Hematopoietic multipotent progenitor cell (in vitro differentiated cells): ENCODE data around the gene RAPGEF5. TPM values are rescaled to one million over a fixed set of nuclear protein-coding genes. Genes with fewer than 3 reads are reported as not detected.

Experiments
- DNase-seq, 3 donors: peaks; one replicate each; pipeline ENCODE4 v3.0.0-alpha.2; 2011 to 2015; ENCODE audit warnings: low read depth in 2 of 3, low spot score in 2 of 3
- total RNA-seq: library from RNA; depleted of rRNA; stranded (reverse); fragments of >200 nt; gene quantifications from one replicate; pipeline ENCODE4 v1.2.3, GENCODE V29; 2012

The RAPGEF5 gene
- total RNA-seq, 1 donor: 0.27 TPM

DNA sequence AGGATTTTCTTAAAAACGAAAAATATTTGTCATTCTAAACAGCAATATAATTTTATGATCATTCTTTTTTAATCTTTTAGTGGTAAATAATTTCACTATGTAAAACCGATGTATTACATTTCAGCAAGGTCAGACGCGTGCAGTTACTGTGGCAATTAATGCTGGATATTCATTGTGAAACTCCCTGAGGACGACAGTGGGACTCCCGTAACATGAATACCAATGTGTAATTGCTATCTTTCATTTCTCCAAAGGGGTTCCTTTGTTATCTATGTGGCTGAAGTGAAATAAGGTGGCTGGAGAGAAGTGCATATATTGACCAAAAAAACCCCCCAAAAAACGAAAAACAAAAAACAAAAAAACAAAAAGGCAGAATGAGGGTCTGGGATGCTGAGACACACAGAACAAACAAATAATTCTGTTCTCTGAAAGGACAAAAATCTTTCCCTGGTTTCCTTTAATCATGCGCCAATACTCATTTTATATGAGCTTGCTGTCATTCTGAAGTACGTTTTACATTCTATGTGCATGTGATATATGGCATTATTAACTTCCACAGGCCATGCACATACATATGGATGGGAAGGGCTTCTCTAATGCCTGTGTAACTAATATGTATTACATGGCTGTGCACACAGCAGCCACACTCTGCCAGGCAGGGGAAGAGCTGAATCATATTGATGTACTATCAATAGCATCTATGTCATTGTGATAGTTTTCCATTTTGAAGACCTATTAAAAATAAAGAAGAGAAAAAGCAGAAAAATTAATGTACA lies 161.4 kb downstream of the RAPGEF5 start:
- no peak for DNase-seq

DNA sequence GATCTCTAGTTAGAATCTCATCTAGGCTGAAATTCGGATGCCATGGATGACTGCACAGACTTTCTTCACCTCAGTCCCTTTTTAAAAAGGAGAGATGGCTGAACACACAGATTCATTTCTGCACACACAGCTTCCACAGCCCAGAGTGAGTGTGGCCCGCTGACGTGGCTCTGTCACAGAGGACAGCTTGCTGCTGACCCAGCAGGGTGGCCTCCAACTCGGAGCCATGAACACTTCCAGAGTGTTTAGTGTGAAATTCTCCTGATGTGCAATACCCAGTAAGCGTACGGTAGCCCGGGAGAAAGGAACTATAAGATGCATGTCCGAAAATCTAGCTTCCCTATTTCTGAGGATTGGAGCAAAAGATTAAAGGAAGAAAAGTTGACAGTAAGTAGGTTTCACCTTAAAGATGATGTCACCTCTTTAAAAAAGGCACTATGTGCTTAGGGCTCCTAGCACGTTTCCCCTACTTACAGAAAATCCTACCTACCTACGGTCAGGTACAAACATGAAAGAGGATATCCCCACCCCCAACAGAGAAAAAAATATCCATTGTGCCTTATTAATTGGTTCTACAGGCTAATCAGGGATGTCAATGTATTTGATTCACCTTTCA lies 162.2 kb downstream of the RAPGEF5 start:
- no peak for DNase-seq

DNA sequence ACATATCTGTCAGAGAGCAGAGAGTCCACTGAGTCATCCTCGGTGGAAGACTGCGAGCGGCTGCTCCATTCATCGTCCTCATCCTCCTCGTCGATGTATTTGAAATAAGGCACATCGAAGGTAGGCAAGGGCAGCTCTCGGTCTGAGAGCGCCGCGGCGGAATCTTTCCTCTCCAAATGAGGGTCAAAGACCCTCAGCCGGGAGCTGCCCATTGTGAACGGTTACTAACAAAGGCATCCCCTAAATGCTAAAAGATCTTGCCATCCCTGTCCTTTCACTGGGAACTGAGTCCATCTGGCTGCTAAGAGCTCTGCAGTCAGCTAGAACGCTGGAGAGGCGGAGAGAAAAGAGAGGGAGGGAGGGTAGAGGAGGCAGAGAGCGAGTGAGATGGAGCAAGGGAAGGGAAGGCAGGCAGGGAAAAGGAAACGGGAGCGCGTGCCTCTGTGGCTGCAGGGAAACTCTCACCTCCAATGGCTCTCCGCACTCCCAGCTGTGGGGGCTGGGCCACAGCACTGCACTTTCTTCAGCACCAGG lies 163.4 kb downstream of the RAPGEF5 start:
- no peak for DNase-seq

DNA sequence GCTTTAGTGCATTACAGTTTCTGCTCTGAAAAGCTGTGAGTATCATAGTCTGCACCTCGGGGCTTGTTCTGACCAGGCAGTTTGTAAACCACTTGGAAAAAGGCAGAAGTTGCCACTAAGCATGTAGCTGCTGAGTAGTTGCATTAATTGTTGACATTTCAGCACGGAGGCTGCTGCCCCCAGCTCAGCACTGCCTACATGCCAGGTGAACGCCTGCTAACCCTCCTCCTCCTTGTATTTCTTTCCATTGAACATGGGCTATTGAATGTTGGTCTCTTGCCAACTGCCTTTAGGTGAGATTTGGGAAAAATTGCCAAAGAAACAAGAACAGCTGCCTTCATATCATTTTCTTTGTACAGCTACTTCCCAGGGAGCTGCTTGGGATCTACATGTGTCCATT lies 164.2 kb downstream of the RAPGEF5 start:
- DNase-seq: no peak

DNA sequence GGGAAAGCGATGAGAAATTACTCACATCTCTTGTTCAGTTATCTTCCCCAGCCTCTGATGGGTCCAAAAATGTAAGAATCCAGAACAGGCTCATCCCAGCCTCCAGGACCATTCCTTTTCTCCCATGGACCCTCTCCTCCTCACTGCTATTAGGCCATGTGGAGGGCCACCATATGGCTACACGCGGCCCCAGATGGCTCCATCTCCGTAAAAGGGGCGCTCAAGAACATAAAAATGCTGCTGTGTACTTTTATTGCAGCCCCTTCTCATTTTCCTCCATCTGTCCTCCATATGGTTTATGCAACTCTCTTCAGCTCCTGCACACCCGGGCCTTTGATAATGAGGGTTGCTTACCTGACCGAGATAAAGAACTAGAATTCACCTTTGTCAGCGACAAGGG lies 166.2 kb downstream of the RAPGEF5 start:
- no peak for DNase-seq

DNA sequence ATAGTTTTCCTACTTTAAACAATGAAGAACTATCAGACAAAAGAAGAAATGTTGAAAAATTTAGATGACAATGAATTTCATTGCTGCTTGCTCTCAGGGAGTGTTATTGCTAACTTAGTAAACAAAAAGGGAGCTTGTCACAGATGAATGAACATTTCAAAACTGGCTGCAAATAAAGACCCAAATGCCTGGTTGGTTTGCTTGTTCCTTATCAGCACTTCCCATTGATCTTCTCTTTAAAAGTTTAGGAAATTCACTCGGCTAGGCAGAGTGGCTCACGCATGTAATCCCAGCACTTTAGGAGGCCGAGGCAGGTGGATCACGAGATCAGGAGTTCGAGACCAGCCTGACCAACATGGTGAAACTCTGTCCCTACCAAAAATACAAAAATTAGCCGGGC lies 167.2 kb downstream of the RAPGEF5 start:
- no peak for DNase-seq

DNA sequence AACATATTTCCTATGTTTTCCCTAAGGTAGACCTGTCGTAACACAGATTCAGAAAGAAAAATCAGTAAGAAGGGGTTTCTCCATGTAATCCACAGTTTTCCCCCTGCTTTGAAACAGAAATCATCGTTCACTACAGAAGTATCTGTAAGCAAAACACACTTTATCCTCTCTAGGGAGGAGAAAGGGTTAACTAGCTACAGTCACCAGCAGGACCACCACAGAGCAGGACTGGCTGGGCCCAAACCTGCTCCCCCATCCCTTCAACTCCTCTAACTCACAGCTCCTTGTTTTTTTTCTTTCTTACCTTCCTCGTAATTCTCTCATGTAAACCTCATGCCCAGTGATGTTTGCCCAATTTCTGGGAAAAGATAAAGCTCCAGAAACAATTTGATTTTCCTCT lies 167.7 kb downstream of the RAPGEF5 start:
- no peak for DNase-seq

DNA sequence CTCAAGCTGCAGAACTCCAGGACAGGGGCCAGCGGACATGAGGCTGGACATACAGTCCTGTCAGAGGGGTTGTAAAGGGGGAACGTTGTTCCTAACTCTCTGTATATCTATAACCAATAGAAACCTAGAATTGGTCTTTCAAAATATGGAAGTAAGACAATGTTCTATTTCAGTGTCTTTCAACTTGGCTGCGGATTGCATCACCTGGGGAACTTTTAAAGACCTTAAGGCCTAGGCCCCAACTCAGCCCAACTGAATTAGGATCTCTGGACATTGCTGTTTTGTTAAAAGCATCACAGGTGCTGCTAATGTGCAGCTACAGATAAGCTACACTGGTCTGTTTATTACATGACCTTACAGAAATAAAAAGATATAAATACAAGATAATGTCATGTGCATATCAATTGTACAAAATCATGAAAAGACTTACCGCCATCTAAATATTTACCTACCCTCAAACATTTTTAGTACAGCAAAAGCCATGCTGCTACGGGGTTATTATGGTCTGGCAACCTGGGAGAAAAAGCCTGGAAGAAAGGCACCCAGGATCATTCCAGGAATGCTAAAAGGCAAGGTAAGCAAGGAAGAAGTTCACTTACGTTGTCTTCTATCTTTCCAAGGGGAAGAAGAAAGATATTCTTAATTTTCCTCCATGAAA lies 169.1 kb downstream of the RAPGEF5 start:
- DNase-seq: no peak

DNA sequence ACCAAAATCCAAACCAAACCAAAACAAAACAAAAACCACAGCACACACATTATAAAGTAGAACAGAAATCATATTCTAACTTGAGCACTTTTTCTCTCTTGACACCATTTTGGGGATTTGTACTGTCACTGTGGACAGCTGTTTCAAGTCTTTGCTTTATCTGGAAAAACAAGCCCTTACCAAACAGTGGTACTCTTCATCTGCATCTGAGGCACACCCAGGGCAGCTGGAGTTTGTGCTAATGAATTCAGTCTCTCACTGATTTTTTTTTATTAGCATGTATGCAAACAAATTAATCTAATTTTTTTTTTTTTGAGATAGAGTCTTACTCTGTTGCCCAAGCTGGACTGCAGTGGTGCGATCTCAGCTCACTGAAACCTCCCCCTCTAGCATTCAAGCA lies 171.4 kb downstream of the RAPGEF5 start:
- no peak for DNase-seq

DNA sequence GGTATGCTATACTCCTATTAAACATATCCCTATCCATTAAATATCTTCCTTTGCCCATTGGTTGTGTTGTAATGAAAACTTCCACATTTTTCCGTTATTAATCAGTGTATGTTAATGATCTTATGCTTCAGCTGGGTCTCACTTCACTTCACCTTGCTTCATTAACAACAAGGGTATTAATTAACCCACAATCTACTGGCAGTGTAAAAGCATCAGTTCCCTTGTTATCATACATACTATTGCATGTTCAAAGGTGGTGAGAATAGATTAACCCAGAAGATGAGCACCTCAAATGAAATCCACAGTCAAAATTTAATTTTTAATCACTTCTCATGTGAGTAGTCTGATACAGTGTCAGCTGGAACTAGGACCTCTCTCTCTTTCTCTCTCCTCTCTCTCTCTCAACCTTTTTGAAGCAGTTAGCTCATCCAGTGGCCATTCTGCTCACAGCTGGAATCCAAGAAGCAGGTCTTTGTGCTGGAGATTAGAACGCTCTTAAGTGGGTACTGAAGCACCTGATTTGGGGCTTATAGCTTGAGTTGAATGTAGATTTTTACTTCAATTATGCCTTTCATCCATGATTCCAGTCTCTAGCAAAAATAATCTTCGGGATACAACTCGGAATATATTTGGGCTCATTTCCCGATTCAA lies 172.3 kb downstream of the RAPGEF5 start:
- DNase-seq: no peak

DNA sequence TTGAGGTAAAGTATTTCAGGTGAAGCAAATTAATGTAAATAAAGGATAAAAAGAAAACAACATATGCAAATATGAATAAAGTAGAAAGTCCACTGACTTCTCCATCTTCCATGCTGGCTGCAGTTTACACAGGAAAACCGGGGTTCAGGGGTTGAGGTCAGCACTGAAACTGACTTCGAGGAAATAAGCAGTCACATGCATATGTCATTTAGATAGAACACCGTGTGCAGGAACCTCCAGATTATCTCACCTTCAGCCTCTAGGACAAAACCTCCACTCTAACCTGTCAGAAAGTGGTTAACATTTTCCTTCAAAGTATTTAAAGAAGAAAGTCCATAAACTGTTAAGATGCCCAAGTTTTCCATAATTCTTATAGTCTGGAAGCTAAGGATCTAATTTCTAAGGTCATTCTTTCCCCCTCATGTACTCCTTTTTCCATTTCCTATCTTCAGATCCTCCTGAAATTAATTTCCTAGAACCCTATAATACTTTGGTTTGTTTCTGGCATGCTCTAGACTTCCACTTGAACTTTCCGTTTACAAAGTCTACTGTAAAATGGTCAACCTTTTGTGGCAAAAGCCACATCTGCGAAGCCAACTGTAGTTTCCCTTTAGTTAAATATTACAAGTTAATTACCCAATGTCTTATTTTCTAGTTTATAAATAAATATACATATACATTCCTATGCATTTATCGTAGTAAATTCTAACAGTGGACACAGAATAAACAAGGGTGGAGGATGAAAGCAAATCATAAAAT lies 173.3 kb downstream of the RAPGEF5 start:
- no peak for DNase-seq

DNA sequence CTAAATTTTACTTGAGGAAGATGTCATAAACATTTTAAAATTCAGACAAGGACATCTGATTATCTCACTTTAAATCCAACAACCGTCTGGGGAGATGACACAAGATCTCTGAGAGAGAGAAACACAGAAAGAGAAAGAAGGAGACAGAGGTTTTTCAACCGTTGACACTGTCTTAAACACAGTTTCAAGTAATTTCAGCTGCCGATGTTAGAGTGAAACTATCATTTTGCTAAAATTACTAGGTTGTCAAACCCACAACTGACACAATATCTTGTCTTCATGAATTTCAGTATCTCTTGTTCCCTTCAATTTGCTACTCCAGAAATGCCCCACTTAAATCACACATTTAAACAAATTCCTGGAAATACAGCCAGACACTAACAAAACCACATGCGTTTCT lies 174.8 kb downstream of the RAPGEF5 start:
- DNase-seq: no peak

DNA sequence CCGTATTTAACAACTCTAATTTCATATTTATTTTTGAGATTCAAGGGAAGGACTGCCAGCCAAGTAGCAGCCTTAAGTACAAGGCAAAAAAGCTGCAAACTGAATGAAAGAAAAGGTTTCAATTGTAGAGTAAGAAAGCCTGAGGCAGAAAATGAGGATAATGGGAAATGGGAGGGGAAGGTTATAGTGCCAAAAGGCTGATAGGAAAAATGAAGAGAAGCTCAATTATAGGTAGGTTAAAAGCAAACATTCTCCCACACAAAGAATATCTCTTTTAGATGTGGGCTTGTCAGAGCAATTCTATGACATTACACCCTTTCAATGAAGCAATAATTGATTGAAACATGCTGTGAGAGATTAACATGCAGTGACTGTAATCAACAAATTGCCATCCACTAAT lies 175.3 kb downstream of the RAPGEF5 start:
- no peak for DNase-seq

DNA sequence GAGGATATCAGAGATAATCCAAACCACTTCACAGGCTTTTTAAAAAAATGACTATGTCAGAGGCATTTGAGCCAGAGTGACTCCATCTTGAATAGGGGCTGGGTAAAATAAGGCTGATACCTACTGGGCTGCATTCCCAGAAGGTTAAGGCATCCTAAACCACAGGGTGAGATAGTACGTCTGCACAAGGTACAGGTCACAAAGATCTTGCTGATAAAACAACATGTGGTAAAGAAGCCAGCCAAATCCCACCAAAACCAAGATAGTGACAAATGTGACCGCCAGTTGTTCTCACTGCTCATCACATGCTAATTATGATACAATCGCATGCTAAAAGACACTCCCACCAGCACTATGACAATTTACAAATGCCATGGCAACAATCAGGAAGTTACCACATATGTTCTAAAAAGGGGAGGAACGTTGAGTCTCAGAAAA lies 177.5 kb downstream of the RAPGEF5 start:
- peak in 1 of 3 donors; percentile 21 for DNase-seq

DNA sequence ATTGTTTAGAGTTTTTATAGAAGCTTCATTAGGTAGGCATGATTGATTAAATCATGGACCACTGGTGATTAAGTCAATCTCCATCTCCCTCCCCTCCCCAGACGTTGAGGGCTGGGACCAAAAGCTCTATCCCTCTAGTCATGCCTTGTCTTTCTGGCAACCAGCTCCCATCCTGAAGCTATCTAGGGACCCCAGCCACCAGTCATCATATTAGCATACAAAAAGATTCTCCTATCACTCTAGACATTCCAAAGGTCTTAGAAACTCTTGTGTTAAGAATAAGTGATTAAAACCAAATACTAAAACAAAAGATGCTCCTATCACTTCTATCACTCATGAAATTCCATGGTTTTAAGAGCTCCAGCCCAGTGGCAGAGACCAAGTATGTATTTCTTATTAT lies 178.2 kb downstream of the RAPGEF5 start:
- DNase-seq: no peak

DNA sequence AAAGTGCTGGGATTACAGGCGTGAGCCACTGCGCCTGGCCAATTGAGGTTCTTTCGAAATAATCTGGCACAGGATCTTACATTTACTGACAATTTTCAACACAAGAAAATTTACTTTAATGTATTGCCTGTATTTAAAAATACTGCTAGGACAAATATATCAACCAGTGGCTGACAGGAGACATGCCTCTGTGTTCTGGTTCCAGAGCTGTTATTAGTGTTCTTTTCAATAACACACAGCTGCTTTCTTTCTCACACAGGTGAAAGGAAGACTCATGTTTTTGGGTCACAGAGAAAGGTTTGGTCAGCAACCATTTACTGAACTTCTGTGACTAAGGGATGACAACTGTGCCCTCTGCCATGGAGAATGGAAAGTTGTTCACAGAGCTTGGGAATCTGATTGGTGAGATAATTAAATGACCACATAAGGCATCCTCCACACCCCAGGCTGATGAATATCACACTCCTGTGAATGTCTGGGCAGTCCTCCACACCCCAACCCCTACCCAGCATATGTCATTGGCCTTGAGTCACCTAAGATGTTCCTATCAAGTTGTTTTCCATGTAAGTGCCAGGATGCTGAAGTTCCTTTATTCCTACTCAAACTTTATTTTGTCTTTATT lies 180.1 kb downstream of the RAPGEF5 start:
- DNase-seq: no peak

DNA sequence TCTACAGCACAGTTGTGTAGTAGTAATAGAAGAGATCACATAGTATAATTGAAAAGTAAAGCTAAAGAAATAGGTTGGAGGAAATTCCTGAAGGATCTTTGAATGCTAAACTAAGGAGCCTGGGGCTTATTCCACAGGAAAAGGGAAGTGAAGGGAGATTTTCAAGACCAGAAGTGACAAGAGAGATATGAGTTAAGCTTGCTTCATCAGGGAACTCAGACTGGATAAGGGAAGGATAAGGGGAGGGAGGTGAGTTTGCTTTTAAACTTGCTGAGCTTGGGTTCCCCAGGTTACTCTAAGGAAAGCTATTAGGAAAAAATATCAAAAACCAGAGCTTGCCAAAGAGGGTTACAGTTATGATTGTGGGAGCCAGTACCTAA lies 182.4 kb downstream of the RAPGEF5 start:
- DNase-seq: no peak

DNA sequence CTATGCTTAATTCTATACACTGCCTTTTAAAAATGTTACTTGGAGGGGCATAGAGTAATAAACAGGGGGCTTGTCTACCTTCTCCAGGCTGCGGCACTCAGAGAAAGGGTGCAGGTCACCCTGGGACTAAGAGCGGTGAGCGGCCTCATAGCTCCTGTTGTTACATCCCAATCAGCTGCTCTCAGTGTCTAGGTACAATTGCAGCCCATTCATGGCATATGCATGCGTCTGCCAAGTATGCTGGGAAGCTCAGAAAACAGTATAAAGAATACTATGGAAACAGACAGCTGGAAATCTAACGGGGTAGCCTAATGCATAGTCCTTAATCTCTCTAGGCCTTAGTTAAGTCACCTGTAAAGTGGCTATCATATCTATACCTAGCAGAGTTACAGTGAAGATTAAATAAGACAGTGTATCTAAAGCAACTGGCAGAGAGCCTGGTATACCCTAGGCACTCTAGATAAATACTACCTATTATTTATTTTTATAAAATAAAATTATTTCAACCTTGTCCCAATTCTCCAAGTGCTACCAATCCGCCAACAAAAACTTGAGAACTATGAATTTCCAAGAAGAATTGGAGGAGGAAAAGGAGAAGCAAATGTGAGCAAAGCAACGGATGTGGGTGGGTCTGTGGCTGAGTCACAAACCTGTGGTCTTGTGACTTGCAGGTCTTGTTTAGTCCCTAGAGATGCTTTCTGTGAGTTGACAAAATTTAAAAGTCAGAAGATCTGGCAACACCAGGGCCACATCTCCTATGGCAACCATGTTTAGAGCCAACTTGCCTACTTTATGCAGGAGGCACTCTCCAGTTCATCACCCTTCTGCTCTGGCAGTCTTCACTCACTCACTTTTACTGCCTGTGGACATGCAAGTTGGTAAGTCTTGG lies 183.0 kb downstream of the RAPGEF5 start:
- DNase-seq: peak in 2 of 3 donors; percentile 83 to 91

DNA sequence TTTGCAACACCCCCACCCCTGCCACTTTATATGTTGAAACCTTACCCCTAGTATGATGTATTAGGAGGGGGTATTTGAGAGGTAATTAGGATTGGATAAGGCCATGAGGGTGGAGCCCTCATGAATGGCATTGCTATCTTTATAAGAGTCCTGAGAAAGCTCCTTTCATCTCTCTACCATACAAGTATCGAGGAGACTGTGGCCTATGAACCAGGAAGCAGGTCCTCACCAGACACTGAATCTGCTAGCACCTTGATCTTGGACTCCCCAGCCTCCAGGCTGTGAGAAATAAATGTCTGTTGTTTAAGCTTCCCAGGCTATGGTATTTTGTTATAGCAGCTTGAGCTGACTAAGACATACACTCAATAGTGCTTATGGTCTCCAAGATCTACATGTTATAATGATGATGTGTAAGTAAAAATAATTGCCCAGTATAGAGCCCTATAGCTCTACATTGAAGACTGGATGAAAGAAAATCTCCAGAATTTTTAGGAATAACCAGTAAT lies 188.8 kb downstream of the RAPGEF5 start:
- no peak for DNase-seq
